CD4-positive, alpha-beta T cell treated with Interleukin-2 at 100 ng/mL for 4 hours (primary cell): ENCODE data around the gene ESRRG.
"Not testable (repeated sequence)": the region's sequence is repeated elsewhere in the genome, so short reads cannot be mapped to it uniquely, and the experiment has no call there.

ENCODE experiments used
- DNase-seq: peaks from one replicate; pipeline ENCODE4 v3.0.0-alpha.2; 2020; ENCODE audit warnings: low spot score

ESRRG gene

DNA sequence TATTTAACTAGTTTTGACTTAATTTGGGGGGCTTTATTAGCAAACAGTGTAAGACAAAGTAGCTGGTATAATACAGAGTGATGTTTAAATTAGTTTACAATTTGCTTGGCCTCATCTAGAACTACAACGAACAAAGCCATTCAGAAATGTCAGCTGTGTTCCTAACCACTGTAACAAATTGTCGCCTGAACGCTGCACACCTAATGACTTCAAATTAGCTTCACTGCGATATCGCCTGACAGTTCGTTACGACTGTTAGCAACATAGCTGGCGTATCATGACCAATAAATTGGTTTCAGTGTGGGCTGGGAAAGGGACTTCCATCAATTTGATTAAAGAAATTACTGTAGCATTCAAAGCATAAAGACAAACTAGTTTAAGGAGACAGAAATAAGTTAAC is 160.1 kb downstream of the ESRRG start:
- no peak for DNase-seq

DNA sequence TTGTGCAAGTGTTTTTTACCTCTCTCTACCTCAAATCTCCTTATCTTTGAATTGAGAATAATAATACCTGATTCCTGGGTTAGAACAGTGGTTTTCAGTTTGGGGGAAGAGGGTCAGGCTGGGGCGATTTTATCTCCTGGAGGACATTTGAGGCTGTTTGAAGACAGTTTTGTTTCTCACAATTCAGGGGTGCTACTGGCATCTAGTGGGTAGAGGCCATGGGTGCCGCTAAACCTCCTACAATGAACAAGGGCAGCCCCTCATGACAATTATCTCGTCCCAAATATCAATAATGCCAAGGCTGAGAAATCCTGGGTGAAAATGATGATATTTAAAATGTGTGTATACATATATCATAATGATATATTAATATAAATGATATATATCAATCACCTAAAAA is 160.8 kb downstream of the ESRRG start:
- no peak for DNase-seq

DNA sequence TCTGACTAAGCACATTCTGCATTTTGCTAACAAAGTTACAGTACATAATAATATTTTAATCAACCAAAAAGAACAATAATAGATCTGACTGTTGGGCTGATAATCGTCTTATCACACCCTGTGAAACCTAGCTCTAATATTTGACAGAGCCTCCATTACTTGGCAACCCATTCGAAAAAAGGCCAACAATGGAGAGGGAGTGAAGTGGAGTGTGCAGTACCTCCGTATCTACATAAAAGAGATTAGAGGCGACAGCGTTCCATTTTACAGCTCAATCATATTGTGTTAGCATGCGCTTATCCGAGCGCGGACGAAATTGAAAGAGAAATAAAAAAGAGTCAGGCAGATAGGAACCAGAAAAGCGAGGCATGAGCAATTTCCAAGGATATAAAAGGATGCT is 162.7 kb downstream of the ESRRG start:
- DNase-seq: no peak

DNA sequence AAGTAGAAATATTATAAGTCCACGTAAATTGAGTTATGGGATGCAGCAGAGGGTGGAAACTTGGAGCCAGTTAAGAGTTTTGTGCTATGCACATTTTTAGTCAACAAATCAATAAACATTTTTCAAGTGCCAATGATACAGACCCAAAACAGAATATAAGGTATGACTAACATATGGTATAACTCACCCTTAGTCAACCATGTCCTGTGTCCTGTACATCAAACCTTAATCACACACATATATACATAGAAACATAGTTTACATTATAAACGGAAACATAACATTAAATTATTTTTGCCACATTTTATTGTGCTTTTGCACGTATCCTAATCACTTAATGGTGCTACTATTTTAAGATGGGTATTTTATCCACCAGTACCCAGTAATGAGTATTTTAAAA is 163.9 kb downstream of the ESRRG start:
- DNase-seq: no peak

DNA sequence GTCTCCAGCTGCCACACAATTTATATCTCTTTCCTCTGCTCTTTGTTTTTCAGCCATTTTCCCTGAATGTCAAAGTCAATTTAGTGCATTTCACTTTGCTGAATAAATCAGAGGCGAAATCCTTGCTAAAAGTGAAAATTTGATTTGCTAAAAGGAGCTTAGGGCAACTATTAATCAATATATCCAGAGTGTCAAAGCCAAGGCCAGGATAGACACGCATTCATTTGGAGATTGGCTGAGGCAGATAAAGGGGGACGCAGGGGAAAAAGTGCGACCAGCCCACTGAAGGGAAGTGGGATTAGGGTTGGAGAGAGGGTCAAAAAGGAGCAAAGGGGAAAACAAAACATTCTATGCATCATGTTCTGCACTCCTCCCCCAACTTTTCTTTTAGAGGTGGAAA is 167.6 kb downstream of the ESRRG start:
- no peak for DNase-seq

DNA sequence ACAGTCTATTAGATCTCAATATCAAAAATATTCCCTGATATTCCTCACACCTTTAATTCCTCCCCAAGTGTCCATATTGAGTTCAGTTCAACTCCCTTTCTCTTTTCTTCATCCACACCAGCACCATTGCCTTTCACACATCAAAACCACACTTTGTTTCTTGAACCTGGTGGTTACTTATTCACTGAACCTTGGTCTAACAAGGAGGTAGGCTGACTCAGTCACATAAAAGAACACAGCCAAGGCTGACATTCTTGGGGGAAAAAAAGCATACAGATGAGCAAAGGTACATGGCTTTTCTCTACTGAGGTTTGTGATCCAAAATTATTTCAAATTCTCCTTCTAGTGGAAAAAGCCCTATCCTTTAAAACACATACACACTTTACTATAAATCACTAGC is 168.3 kb downstream of the ESRRG start:
- DNase-seq: no peak

DNA sequence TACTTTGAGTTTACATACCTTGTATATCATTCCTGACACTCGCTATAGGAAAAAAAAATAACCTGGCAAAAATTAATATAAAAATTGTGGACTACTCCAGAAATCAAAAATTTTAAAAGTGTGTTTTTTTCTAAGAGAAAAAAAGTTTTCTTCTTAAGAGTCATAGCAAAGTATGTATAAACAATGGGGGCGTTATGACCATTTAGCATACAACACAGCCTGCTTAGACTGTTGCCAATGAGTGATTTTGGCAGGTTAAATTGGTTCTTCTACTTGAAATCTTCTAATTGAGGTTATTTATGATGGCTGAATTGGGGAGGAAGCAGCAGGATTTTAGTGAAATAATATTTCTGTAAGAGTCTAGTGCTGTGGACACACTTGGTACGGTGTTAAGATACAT is 169.5 kb downstream of the ESRRG start:
- no peak for DNase-seq

DNA sequence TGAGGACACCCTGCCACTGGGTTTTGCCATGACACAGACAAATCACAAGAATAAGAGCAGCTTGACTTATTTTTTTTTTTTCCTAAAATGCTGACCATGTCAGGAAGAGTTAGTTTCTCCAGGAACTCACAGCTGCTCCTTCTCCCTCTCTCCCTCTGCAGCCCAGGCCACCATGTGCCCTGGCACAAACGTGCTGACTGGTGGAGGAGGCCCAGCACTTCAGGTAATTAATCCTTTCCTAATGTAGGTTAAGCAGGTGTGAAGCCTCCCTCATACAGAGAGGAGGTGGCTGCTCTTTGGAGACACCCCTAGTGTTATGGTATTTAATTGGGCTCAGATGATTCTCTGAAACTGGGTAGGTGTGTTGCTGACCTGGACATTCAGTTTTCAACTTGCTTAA is 170.2 kb downstream of the ESRRG start:
- DNase-seq: no peak

DNA sequence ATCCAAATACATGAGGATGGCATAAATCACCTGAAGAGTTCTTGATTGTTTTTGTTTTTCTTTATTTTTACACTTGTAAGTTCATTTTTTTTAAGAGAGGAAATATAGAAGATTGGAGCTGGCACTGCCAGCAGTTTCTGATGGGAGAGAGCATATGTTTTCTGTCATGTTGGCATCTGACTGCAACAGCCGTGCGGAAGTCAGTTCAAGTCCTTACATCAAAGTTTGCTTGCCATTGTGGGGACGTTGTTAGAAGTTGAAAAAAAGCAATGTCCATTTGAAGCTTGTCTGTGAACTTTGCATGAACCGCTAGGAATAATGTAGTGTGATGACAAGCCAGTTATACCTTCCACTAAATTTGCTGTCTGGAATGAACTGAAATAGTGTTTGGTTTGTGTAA is 173.4 kb downstream of the ESRRG start:
- DNase-seq: no peak

DNA sequence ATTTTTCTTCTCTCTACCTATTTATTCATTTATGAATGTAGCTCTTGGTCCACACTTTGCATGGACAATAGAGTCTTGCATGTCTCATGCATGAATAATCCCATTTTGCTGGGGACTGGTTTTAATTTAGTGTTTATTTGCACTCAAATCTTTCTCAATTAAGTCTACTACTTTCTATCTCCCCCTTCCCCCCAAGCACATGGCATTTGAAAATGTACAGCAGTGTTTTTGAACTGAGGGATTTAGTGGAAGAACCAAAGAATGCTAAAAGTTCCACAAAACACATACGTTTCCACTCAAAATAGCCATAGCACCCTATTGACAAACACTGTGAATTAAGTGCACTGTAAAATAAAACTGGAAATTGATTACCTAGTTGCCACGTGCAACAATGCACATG is 180.5 kb downstream of the ESRRG start:
- no peak for DNase-seq

DNA sequence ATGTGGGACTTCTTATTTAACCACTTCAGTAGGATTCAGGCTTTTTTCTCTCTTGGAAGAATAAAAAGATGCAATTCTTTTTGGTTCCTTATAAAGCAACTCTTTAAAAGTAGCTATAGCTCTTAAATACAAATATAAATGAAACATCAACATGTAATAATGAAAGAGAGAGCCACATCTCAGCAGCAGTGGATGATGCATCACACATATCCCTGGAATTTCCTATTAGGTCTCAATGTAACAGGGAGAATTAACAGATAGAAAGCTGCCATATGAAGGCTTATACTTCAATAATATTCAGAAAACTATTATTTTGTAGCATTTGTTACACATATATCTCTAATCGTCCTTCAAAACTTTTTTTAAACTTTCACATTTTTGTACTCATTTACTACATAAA is 181.0 kb downstream of the ESRRG start:
- no peak for DNase-seq

DNA sequence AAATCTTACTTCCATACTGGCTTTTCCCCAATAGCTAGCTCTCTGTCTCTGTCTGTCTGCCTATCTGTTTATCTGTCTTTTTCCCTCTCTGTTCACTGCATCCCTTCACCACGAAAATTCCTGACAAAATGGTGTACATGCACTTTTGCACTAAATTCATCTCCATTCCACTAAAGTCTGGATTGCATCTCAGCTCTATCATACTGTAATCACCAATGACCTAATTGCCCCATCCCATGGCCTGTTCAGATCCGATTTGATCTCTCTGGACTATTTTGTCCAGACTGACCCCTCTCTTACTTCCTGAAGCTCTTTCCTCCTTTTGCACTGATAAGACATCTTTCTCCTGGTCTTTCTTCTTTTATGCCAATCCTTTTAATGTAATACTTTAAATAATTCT is 187.5 kb downstream of the ESRRG start:
- no peak for DNase-seq

DNA sequence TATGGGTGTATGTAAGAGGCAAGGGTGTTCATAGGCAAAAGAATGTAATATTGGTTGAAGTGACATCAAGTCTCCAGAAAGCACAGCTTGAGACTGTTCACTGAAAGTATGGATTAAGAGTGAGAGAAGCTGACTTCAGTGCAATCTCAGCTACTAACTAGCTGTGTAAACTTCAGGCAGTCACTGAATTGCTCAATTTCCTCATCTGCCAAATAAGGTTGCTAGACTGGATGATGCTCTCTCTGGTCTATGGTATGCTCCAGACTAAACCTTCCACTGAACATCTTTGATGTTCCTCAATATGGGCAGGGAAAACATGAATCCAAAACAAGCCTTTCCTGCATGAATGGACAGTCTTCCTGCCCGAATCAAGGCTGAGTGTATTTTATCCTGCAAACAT is 188.2 kb downstream of the ESRRG start:
- DNase-seq: no peak

DNA sequence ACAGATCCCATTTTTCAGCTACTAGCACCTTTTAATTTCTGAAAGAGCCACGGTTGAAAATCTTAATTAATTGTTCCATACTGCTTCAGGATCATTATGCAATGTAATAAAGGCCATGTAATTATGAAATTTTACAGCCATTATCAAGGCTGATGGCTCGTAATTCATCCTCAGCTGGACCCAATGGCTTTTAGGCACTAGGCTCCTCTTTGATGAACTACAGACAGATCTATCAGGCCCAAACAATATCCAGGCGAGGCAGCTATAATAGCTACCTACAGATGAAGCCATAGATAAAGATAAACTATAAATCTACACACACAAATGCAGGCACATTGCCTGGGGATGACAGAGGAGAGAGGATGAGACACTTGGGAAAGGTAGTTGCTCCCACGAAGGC is 189.5 kb downstream of the ESRRG start:
- DNase-seq: no peak

DNA sequence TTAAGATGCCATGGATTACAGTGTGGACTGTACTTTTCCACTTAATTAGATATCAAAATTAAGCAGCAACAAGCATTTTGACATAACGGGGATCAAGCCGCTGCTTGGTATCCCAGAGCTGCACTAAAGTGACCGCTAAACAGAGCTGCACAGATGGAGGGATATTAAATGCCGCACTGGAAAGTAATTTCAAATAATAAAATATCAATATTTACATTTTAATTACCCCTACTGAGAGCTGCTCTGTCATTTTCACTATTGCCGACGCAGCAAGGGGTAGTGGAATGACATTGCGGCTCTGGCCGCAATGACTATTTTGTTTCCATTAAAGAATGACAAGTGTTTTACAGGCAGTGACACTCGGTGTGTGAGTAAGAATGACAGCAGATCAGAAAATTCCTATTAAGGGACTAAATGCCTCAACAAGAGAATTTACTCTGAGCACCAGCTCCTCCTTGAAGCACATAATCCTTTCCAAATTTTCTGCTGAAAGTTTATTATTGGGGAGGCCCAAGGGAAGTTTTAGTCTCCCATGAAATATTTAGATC is 190.9 kb downstream of the ESRRG start:
- no peak for DNase-seq

DNA sequence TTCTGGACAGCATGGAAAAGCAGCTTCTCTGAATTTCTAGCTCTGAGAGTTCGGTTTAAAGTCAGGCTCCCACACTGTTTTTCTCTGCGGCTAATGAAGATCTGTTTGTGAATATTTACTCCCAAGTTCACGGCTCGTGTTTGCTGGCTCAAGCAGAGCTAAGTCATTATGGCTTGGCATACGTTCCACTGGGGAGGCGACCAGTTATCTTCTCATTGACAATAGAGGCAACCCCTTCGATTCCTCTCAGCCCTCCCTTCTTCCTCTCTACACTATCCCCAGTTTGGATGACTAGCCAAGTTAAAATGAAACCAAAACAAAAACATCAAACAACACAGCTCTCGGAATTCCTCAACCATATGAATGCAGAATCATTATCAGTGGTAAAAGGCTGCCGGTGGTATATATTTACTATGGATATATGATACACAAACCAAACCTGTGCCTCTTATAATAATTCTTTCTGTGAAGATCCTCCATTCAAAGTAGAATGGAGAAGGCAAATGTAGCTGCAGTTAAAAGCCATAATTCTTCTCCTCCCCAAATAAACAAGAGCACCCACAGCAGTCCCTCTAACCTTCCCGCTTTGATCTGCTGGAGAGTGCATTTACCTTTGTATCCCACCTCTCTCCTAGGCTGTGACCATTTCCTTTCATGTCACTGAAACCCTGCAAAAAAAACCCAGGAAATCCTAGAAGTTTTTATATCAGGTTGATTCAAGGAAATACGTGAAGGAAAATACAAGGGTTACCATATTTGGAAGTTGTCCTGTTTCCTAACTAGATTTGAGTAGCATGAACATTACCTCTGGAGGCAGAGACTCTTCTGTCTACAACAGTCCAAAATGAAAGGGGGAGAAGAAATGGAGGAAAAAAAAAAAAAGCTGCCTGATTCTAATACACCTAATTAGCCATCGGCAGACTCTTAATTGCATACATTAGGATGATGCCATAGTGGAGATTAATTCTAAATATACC is 191.7 kb downstream of the ESRRG start:
- DNase-seq: no peak

DNA sequence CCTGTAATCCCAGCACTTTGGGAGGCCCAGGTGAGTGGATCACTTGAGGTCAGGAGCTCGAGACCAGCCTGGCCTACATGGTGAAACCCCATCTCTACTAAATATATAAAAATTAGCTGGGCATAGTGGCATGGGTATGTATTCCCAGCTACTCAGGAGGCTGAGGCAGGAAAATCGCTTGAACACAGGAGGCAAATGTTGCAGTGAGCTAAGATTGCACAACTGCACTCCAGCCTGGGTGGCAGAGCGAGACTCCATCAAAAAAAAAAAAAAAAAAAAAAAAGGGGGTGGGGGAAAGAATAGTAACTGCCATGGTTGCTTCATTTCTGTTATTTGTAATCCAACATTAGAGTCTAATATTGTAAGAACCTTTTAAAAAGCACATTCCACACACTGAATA is 193.4 kb downstream of the ESRRG start:
- DNase-seq: not testable (repeated sequence)

DNA sequence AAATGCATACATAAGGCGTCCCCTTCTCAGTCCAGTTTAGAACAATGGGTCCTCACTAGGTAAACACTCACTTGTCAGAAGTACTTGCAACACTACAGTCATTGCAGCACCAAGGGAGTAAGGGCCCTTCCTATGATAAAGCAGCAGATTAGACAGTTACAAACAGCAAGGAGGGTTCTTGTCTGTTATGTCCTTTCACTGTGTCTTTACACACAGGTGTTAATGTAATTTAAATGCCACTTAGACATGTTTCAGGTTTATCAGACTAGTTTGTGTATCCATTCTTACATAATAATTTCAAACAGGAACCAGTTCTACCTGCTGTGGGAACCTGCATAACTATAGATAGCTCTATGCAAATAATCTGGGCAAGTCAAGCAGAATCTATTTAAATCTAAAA is 194.4 kb downstream of the ESRRG start:
- DNase-seq: no peak

DNA sequence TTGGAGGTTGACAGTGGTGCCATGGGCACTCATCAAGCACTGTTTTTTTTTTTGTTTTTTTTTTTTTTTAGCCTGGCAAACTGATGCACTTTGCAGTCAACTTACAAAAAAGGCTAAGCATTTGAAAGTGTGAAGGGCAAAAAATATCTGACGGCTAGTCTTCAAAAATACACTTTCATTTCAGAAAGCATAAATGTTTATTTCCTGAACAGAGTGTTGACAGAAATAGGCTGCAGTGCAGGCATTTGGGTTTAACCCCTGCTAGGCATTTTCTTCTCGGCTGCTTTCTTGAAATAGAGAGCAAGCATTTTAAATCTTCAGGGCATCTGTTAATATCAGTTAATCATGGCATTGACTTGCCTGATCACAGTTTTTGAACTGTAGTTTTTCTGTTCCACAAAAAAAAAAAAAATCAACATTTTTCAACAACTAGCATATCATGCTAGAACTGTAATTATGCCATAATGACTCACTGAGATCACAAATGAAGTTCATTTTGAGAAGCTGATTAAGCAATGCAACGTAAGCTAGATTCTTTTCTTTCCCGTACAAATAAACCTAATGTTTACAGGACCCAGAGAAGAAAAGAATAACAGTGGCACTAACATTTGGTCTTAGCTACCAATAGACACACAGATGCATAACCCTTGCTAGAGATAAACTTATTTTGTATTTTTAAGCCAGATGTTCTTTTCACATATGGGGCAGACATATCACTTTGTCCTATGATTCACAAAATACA is 199.6 kb downstream of the ESRRG start:
- no peak for DNase-seq

DNA sequence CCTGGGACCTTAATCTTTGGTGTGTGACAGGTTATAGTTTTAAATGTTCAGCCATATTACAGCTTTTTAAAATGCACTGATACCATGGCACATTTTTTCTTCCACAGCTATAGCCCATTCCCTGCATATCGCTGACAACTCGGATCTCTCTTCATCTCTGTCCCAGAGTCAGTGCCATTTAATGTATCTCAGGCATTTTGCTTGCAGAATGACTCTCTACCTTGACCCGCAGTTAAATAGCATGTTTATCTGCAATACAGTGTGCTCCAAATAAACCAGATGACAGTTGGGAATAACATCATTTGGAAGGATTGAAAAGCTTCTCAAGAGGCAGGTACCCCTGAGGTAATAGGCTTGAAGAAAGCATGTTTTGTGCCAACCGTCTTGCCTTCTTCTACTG is 200.2 kb downstream of the ESRRG start:
- no peak for DNase-seq

DNA sequence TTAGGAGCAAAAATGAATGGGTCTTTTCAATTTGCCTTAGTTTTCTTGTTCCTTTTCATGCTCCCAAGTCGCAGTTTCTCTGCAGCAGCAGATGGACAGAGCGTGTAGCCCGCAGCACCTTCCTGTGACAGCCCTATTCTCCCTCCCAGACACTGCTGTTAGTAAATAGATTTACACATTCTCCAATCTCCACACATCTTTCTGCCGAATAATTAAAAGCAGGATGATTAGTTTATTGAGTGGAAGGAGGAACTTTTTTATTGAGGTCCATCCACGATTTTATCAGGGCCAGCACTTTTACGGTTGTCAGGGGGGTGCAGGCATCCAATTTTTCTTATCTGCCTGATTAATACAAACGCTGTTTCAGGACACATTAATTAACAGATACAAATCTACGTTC is 201.8 kb downstream of the ESRRG start:
- no peak for DNase-seq

DNA sequence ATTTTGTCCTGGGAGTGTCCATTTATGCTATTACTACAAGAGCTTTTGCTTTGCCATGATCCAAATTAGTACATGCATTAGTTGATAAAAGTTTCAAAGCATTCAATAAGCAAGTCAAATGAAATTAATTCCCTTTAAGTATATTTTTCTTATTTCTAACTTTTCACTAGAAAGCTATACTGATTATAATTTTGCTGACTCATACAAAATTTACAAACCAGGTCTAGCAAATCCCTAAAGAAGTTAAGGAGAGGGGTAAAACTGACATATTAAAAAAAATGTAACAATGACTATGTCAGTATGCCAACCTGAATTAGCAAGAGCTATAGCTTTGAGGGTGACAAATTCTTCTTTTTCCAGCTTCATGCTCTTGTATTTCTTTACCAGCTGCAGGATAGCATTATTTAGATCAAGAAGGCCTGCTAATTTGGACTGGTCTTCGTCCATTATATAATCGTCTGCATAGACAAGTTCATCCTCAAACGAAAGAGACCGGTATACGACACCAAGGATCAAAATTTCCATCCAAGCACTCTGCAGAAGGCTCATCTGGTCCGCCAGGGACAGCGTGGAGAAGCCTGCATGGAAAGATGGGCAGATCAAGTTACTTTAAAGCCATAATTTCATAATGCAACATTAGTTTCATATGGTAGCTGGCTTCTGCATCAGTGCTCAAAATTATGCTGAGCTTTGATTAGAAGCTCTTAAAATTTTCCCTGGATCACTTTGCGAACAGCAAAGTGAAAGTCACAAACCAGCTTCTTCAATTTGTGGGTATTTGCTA is 204.2 kb downstream of the ESRRG start:
- no peak for DNase-seq
